DOHH2 (cell line): ENCODE measurements around the gene KIF21B.

Source experiments
- H3F3A ChIP-seq: fragments of 200-600 bp; sonication (generic), shearing (Covaris generic); 2 replicates; pipeline ENCODE4 v1.6.0; 2016; ENCODE audit warnings: antibody characterized with exemption, mild to moderate bottlenecking; ENCODE audit not compliant: control insufficient read depth, insufficient read depth
- H3K27ac ChIP-seq: fragments of 200-600 bp; sonication (generic); 2 replicates; pipeline ENCODE4 v1.5.1; 2014; ENCODE audit warnings: low read depth, mild to moderate bottlenecking, low read length, moderate library complexity
- H3K27me3 ChIP-seq: fragments of 200-600 bp; sonication (generic); 2 replicates; pipeline ENCODE4 v1.6.1; 2014; ENCODE audit warnings: mild to moderate bottlenecking, low read length, mixed read lengths; ENCODE audit not compliant: control insufficient read depth
- H3K36me3 ChIP-seq: fragments of 200-600 bp; sonication (generic); 2 replicates; pipeline ENCODE4 v1.6.1; 2014; ENCODE audit warnings: mild to moderate bottlenecking, low read length, moderate library complexity, mixed read lengths; ENCODE audit not compliant: control insufficient read depth
- H3K4me1 ChIP-seq: fragments of 200-600 bp; sonication (generic); 2 replicates; pipeline ENCODE4 v1.6.1; 2014; ENCODE audit warnings: mild to moderate bottlenecking, low read length, mixed read lengths; ENCODE audit not compliant: control insufficient read depth
- H3K4me2 ChIP-seq: fragments of 200-600 bp; sonication (generic); 2 replicates; pipeline ENCODE4 v1.6.0; 2014; ENCODE audit warnings: mild to moderate bottlenecking, low read length, moderate library complexity
- H3K4me3 ChIP-seq: fragments of 200-600 bp; sonication (generic); 2 replicates; pipeline ENCODE4 v1.5.1; 2014; ENCODE audit warnings: mild to moderate bottlenecking, low read length, mixed read lengths
- H3K79me2 ChIP-seq: fragments of 200-600 bp; sonication (generic); 2 replicates; pipeline ENCODE4 v1.6.1; 2014; ENCODE audit warnings: mild to moderate bottlenecking, low read length, mixed read lengths; ENCODE audit not compliant: control insufficient read depth
- H3K9me2 ChIP-seq: fragments of 200-600 bp; sonication (generic); replicated peaks from 2 replicates; pipeline ENCODE4 v1.6.1; 2014; ENCODE audit warnings: mild to moderate bottlenecking, low read length, mixed read lengths; ENCODE audit not compliant: control insufficient read depth
- H3K9me3 ChIP-seq: fragments of 200-600 bp; sonication (generic); 2 replicates; pipeline ENCODE4 v1.6.1; 2014; ENCODE audit warnings: antibody characterized with exemption, low read length, mixed read lengths; ENCODE audit not compliant: control insufficient read depth, insufficient read depth
- H4K20me1 ChIP-seq: fragments of 200-600 bp; sonication (generic); 2 replicates; pipeline ENCODE4 v1.6.0; 2014; ENCODE audit warnings: low read depth, mild to moderate bottlenecking, antibody characterized with exemption, low read length, moderate library complexity; ENCODE audit not compliant: control insufficient read depth, insufficient read depth
- EZH2phosphoT487 ChIP-seq: fragments of 200-600 bp; sonication (generic); IDR thresholded peaks from 2 replicates; pipeline ENCODE4 v1.6.1; 2017; ENCODE audit warnings: borderline replicate concordance, mild to moderate bottlenecking, antibody characterized with exemption, low read length, moderate library complexity, mixed read lengths
- TF ChIP-seq, protein P1 (sequence below): fragments of 200-600 bp; sonication (generic); IDR thresholded peaks from one replicate; pipeline ENCODE4 v1.5.1; 2014; ENCODE audit warnings: antibody characterized with exemption, mild to moderate bottlenecking, low read depth, low read length; ENCODE audit not compliant: poor library complexity, severe bottlenecking

Gene KIF21B

DNA sequence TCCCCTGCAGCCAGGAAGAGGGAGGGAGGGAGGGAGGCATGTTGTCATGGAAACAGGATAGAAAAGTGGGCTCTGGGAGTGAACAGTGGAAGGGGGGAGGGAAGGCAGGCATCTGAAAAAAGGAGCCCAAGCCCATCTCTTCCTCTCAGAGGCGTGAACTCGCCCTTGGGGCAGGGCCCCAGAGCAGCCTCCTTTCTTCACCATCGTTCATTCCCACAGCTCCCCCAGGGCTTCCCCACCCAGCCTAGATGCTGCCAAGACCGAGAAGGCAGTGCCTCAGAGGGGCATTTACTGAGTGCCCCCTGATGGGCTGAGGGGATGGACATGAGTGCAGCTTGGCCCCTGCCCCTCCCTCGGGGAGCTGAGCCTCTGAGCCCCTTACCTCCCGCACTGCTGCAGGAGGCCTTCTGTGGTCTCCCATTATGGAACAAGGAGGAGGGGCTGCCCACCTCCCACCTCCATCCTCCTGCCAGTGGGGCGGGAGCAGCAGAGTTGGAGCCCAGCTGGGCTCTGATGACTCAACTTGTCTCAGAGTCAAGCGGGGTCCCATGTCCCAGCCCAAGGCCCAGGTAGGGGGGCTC lies 39.1 kb upstream of the KIF21B start:
- Histone ChIP-seq H3K36me3 (no peaks in the 10 kb centered on the region), H3K9me2 (no peaks in the 10 kb centered on the region), H3K27ac (no peak overlapping the region), H3K4me2 (no peak overlapping the region), H3K9me3 (no peaks in the 10 kb centered on the region), H3K27me3 (peaks cover 18% of the 10 kb centered on the region), H3K4me1 (0 out of 2 replicates have a peak, but pooled peaks cover 3% of the 10 kb centered on the region), H3K4me3 (no peak overlapping the region), H4K20me1 (no peaks in the 10 kb centered on the region), H3F3A (no peaks in the 10 kb centered on the region), H3K79me2 (no peaks in the 10 kb centered on the region)
- TF ChIP-seq EZH2phosphoT487: no peak
- TF ChIP-seq, protein P1, sequence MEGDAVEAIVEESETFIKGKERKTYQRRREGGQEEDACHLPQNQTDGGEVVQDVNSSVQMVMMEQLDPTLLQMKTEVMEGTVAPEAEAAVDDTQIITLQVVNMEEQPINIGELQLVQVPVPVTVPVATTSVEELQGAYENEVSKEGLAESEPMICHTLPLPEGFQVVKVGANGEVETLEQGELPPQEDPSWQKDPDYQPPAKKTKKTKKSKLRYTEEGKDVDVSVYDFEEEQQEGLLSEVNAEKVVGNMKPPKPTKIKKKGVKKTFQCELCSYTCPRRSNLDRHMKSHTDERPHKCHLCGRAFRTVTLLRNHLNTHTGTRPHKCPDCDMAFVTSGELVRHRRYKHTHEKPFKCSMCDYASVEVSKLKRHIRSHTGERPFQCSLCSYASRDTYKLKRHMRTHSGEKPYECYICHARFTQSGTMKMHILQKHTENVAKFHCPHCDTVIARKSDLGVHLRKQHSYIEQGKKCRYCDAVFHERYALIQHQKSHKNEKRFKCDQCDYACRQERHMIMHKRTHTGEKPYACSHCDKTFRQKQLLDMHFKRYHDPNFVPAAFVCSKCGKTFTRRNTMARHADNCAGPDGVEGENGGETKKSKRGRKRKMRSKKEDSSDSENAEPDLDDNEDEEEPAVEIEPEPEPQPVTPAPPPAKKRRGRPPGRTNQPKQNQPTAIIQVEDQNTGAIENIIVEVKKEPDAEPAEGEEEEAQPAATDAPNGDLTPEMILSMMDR: no peak

DNA sequence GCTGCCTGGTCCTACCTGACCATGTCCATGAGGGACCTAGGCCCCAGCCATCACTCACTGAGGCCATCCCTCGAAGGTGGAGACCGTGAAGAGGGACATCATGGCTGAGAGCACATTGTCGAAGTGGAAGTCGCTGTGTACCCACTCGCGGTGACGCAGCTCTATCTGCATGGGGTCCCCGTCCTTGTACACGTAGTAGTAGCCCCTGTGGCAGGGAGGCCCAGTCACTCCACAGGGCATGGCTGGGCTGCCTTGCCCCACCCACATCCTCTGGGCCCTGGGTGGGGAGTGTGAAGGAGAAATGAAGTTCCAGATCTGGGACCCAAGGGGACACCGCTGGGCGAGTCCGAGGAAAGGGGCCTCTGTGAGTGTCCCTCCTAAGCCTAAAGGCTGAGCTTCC lies 38.4 kb upstream of the KIF21B start:
- Histone ChIP-seq H3K4me1 (peaks cover 9% of the 10 kb centered on the region), H3K9me2 (no peaks in the 10 kb centered on the region), H3F3A (no peaks in the 10 kb centered on the region), H3K36me3 (no peaks in the 10 kb centered on the region), H3K27ac (no peak overlapping the region), H3K4me3 (no peak overlapping the region), H3K4me2 (no peak overlapping the region), H3K27me3 (peaks cover 18% of the 10 kb centered on the region), H3K79me2 (no peaks in the 10 kb centered on the region), H3K9me3 (no peaks in the 10 kb centered on the region), H4K20me1 (no peaks in the 10 kb centered on the region)
- TF ChIP-seq, protein P1: no peak

DNA sequence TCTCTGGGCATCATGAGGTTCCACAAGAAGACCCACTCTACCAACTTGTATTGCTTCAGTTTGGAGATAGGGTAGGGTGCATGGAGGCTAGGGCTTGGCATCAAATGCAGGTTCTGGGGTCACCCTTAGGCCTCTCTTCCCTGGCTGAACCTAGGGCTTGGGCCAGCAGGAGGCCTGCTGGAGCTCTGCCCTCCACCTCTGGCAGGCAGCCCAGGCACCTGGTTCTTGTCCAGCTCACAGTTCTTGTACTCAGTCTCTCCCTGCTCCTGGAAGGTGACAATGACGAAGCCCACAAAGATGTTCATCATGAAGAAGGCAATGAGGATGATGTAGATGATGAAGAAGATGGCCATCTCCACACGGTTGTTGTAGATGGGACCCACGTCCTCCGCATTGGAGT lies 37.5 kb upstream of the KIF21B start:
- no peaks in the 10 kb centered on the region for H3K36me3 ChIP-seq
- no peaks in the 10 kb centered on the region for H3F3A ChIP-seq
- H3K4me3 ChIP-seq: no peak overlapping the region
- H3K9me3 ChIP-seq: no peaks in the 10 kb centered on the region
- no peaks in the 10 kb centered on the region for H3K9me2 ChIP-seq
- H3K27me3 ChIP-seq: peaks cover 22% of the 10 kb centered on the region
- H3K4me1 ChIP-seq: peaks cover 16% of the 10 kb centered on the region
- no peak overlapping the region for H3K27ac ChIP-seq
- no peaks in the 10 kb centered on the region for H4K20me1 ChIP-seq
- no peaks in the 10 kb centered on the region for H3K79me2 ChIP-seq
- TF ChIP-seq, protein P1: no peak
- no peak for TF ChIP-seq EZH2phosphoT487
- no peak overlapping the region for H3K4me2 ChIP-seq

- no peaks in the 10 kb centered on the region for H4K20me1 ChIP-seq
- H3K27ac ChIP-seq: no peak overlapping the region
- no peaks in the 10 kb centered on the region for H3F3A ChIP-seq
- H3K36me3 ChIP-seq: no peaks in the 10 kb centered on the region
- H3K4me1 ChIP-seq: peaks cover 21% of the 10 kb centered on the region
- TF ChIP-seq EZH2phosphoT487: no peak
- TF ChIP-seq, protein P1: no peak
- H3K4me3 ChIP-seq: no peak overlapping the region
- H3K9me2 ChIP-seq: no peaks in the 10 kb centered on the region
- no peak overlapping the region for H3K4me2 ChIP-seq
- H3K27me3 ChIP-seq: peaks cover 22% of the 10 kb centered on the region
- H3K9me3 ChIP-seq: no peaks in the 10 kb centered on the region
- no peaks in the 10 kb centered on the region for H3K79me2 ChIP-seq
Measured at GRCh38 chr1:201060586-201060985, 37.1 kb upstream of the KIF21B start.
